SHP77 (cell line): ENCODE results near the gene TMEM87A.
"Not testable (repeated sequence)": the region's sequence is repeated elsewhere in the genome, so short reads cannot be mapped to it uniquely, and the experiment has no call there.

Source experiments
- DNase-seq, 2 experiments: peaks; one replicate each; lab custom pipeline; 2025; lab: John Stamatoyannopoulos, UW

The TMEM87A gene

GRCh38 chr15:42272939-42273899 is at the start of gene TMEM87A, which contains the start of gene GANC:
Gene TMEM87A (minus strand): TSS chr15:42273433. CDS start chr15:42273398, 35 bp downstream.
Gene GANC (plus strand): TSS chr15:42273201. CDS start chr15:42274482, 1,281 bp downstream.
- DNase-seq, result peak; percentile 98

GRCh38 chr15:42319206-42319605 is 46.0 kb upstream of the TMEM87A start:
- no peak for DNase-seq

GRCh38 chr15:42316282-42316805 is 43.1 kb upstream of the TMEM87A start:
- DNase-seq, result not testable (repeated sequence)

- DNase-seq, result no peak
Measured at GRCh38 chr15:42315521-42315920, 42.3 kb upstream of the TMEM87A start.

GRCh38 chr15:42314818-42315217 is 41.6 kb upstream of the TMEM87A start:
- DNase-seq, result no peak

GRCh38 chr15:42313463-42313862 is 40.2 kb upstream of the TMEM87A start:
- no peak for DNase-seq

- DNase-seq, result no peak
Measured at GRCh38 chr15:42306681-42307080, 33.4 kb upstream of the TMEM87A start.

- DNase-seq, result peak; percentile 26 to 35
Measured at GRCh38 chr15:42301004-42301403, 27.8 kb upstream of the TMEM87A start.

GRCh38 chr15:42289166-42289565 is 15.9 kb upstream of the TMEM87A start:
- DNase-seq, result no peak

- DNase-seq, result no peak
Measured at GRCh38 chr15:42287931-42288330, 14.7 kb upstream of the TMEM87A start.

- DNase-seq, result no peak
Measured at GRCh38 chr15:42286445-42287029, 13.3 kb upstream of the TMEM87A start.

GRCh38 chr15:42285034-42285433 is 11.8 kb upstream of the TMEM87A start:
- DNase-seq, result no peak

- DNase-seq, result no peak
Measured at GRCh38 chr15:42284551-42284950, 11.3 kb upstream of the TMEM87A start.

- no peak for DNase-seq
Measured at GRCh38 chr15:42283671-42284070, 10.4 kb upstream of the TMEM87A start.

- DNase-seq, result no peak
Measured at GRCh38 chr15:42282926-42283325, 9.7 kb upstream of the TMEM87A start.

- DNase-seq, result no peak
Measured at GRCh38 chr15:42282344-42282743, 9.1 kb upstream of the TMEM87A start.

- no peak for DNase-seq
Measured at GRCh38 chr15:42279234-42279723, 6.0 kb upstream of the TMEM87A start.

- no peak for DNase-seq
Measured at GRCh38 chr15:42276762-42277161, 3.5 kb upstream of the TMEM87A start.

GRCh38 chr15:42275780-42276391 is 2.7 kb upstream of the TMEM87A start:
- DNase-seq, result no peak

- DNase-seq, result peak in 1 of 2 experiments; percentile 5
Measured at GRCh38 chr15:42274702-42274989, 1.4 kb upstream of the TMEM87A start.

GRCh38 chr15:42273900-42274701 is 868 bp upstream of the TMEM87A start:
- peak; percentile 4 to 51 for DNase-seq

- no peak for DNase-seq
Measured at GRCh38 chr15:42270996-42271395, 2.2 kb downstream of the TMEM87A start.
